NT2/D1 (cell line): ENCODE data around the gene ANG.

Experiments used
- SUZ12 ChIP-seq: IDR thresholded peaks from 2 replicates; pipeline ENCODE4 v1.6.1; 2011; ENCODE audit not compliant: insufficient read length, insufficient read depth; ENCODE audit errors: extremely low read depth
- YY1 ChIP-seq: IDR thresholded peaks from 2 replicates; pipeline ENCODE4 v1.6.1; 2011; ENCODE audit not compliant: insufficient read length, insufficient read depth
- ZNF274 ChIP-seq: IDR thresholded peaks from 2 replicates; pipeline ENCODE4 v1.6.1; 2011; ENCODE audit warnings: mild to moderate bottlenecking, low read depth, low read length

- TF ChIP-seq ZNF274 (no peak), SUZ12 (no peak), YY1 (no peak)
These were observed 12.9 kb upstream of the ANG start for GRCh38 chr14:20675669-20676068.
